Uterus (tissue), 4 donors: ENCODE results near the gene TCAP. TPM values are rescaled to one million over a fixed set of nuclear protein-coding genes. Genes with fewer than 3 reads are reported as not detected.
A peak's percentile ranks its signal among the peaks of the same experiment; 100 is the strongest.

Experiments
- DNase-seq, 2 donors: peaks; one replicate each; pipeline ENCODE4 v3.0.0-alpha.2; 2019 to 2020
- H3K27ac ChIP-seq, 2 donors: fragments of 200-600 bp; sonication (generic); 1 replicate in 1 of 2; 2 replicates in 1 of 2; pipeline ENCODE4 v1.5.1; 2016 to 2018
- H3K27me3 ChIP-seq, 2 donors: fragments of 200-600 bp; sonication (generic); one replicate each; pipeline ENCODE4 v1.5.1; 2018 to 2019; ENCODE audit warnings: control low read depth in 1 of 2
- H3K36me3 ChIP-seq, 2 donors: fragments of 200-600 bp; sonication (generic); one replicate each; pipeline ENCODE4 v1.5.1; 2019; ENCODE audit warnings: control low read depth in 1 of 2
- H3K4me1 ChIP-seq, 2 donors: fragments of 200-600 bp; sonication (generic); one replicate each; pipeline ENCODE4 v1.5.1; 2018 to 2019; ENCODE audit warnings: control low read depth in 1 of 2
- H3K4me3 ChIP-seq, 2 donors: fragments of 200-600 bp; sonication (generic); 1 replicate in 1 of 2; 2 replicates in 1 of 2; pipeline ENCODE4 v1.5.1; 2018 to 2019; ENCODE audit warnings: mild to moderate bottlenecking in 1 of 2
- H3K9me3 ChIP-seq, 2 donors: fragments of 200-600 bp; sonication (generic); one replicate each; pipeline ENCODE4 v1.5.1; 2019; ENCODE audit warnings: control low read depth in 1 of 2
- POLR2A ChIP-seq, 2 donors: fragments of 450-650 bp; IDR thresholded peaks; one replicate each; pipeline ENCODE4 v1.6.1; 2016; ENCODE audit warnings: antibody characterized with exemption in 2 of 2, mild to moderate bottlenecking in 1 of 2, moderate library complexity in 1 of 2
- intact Hi-C: fragments of 100-400 bp; cut with DNase I; formaldehyde crosslinking; loops from one replicate; pipeline ENCODE4 v1.15.1; 2023; ENCODE audit warnings: low total_unique reads
- total RNA-seq, 4 donors: library from RNA; depleted of rRNA in 3 of 4; stranded (reverse); fragments of >200 nt in 3 of 4; gene quantifications; one replicate each; pipeline versions ENCODE4 v1.1.0 to v1.2.4, GENCODE V29; 2014 to 2023
- TF ChIP-seq, protein P1 (sequence below), 4 experiments: fragments of 200-600 bp in 2 of 4; fragments of 450-650 bp in 2 of 4; sonication (generic) in 2 of 4; IDR thresholded peaks; one replicate each; pipeline ENCODE4 v1.5.1; 2016 to 2019; ENCODE audit warnings: antibody characterized with exemption in 4 of 4, mild to moderate bottlenecking in 2 of 4, moderate library complexity in 1 of 4
- donor health status: DM: yes; HTN: yes; CAD: no.

Gene TCAP
- total RNA-seq, 4 donors from 2014 or later: 0.28 to 2.2 TPM; not detected in 2

DNA sequence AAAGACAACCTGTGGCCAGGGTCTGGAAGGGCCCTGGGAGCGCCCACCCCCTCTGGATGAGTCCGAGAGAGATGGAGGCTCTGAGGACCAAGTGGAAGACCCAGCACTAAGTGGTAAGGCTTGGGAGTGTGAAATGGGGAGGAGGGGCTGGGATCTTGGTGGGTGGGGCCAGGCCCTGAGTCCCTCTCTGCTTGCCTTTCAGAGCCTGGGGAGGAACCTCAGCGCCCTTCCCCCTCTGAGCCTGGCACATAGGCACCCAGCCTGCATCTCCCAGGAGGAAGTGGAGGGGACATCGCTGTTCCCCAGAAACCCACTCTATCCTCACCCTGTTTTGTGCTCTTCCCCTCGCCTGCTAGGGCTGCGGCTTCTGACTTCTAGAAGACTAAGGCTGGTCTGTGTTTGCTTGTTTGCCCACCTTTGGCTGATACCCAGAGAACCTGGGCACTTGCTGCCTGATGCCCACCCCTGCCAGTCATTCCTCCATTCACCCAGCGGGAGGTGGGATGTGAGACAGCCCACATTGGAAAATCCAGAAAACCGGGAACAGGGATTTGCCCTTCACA is 29.5 kb upstream of the TCAP start:
- intact Hi-C loops: loop anchor here (10.0 kb wide), 1 partner anchor 49 kb away; the partner anchor contains the start of gene PGAP3
- Histone ChIP-seq H3K27ac (peak overlapping the region in 1 of 2 donors; percentile 93), H3K9me3 (no peaks in the 10 kb centered on the region), H3K36me3 (no peaks in the 10 kb centered on the region), H3K4me3 (no peak overlapping the region), H3K4me1 (peaks cover 7 to 19% of the 10 kb centered on the region in 2 donors), H3K27me3 (no peaks in the 10 kb centered on the region)
- no peak for TF ChIP-seq POLR2A (IDR thresholded peaks at IDR 0.05)
- DNase-seq: no peak

DNA sequence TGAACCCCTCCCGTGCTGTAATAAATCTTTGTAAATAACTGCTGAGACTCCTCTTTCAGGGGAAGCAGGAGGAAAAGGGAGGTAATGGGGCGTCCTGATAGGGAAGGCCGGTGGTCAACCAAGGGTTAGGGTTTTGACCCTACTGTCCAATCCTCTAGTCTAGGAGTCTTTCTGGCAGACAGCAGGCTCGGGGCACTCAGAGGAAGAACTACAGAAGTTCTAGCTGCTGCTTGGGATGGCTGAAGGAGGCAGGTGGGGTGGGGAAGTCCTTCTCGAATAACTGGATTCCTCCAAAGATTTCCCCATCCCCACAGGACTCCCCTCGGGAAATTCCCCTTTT is 28.6 kb upstream of the TCAP start:
- Histone ChIP-seq H3K36me3 (no peaks in the 10 kb centered on the region), H3K27me3 (no peaks in the 10 kb centered on the region), H3K27ac (peak overlapping the region; percentile 89 to 93), H3K9me3 (no peaks in the 10 kb centered on the region), H3K4me1 (peaks cover 7 to 19% of the 10 kb centered on the region in 2 donors), H3K4me3 (peak overlapping the region; percentile 59 to 88)
- DNase-seq: no peak
- intact Hi-C loops: loop anchor here (10.0 kb wide), 1 partner anchor 48 kb away; the partner anchor contains the start of gene PGAP3
- TF ChIP-seq, protein P1, sequence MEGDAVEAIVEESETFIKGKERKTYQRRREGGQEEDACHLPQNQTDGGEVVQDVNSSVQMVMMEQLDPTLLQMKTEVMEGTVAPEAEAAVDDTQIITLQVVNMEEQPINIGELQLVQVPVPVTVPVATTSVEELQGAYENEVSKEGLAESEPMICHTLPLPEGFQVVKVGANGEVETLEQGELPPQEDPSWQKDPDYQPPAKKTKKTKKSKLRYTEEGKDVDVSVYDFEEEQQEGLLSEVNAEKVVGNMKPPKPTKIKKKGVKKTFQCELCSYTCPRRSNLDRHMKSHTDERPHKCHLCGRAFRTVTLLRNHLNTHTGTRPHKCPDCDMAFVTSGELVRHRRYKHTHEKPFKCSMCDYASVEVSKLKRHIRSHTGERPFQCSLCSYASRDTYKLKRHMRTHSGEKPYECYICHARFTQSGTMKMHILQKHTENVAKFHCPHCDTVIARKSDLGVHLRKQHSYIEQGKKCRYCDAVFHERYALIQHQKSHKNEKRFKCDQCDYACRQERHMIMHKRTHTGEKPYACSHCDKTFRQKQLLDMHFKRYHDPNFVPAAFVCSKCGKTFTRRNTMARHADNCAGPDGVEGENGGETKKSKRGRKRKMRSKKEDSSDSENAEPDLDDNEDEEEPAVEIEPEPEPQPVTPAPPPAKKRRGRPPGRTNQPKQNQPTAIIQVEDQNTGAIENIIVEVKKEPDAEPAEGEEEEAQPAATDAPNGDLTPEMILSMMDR (IDR thresholded peaks at IDR 0.05): no peak
- no peak for TF ChIP-seq POLR2A (IDR thresholded peaks at IDR 0.05)

DNA sequence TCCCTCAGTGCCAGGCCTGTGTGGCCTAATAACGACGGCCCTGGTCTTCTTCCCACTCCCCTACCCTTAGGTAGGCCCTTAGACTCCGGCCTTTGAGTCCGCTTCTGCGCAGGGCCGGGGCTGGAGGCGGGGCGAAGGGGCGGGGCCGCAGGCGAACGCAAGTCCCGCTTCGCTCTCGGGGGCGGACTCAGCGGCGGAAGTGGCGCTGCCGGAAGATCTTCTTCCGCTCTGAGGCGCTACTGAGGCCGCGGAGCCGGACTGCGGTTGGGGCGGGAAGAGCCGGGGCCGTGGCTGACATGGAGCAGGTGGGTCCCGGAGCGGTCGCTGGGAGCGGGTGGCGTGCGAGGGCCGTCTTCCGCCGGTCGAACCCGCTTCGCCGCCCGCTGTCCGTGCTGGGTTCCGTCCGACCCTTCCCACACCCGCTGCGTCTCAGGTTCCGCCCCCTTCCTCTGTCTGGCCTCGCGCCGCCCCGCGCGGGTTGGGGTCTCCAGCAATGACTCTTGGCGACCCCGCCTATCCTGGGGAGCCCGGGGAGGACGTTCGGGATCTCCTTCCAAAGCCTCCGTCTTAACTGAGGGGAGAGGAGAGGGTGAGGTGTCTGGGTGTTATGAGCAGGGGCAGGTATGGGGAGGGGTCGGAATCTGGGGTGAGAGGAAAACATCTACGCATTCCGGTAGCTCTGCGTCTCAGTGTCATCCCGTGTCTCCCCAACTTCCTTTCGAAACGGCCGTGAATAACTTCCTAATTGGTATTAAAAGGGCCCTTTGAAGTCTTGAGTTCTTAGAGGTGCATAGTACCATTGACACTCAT is 28.0 kb upstream of the TCAP start, which contains the start of gene STARD3:
STARD3 (plus strand) TSS at position 218 of the 810 bp plus-strand sequence. CDS start 16,388 bp downstream, outside the sequence.
- DNase-seq: peak; percentile 90 to 91
- peak; percentile 39 to 64 for TF ChIP-seq POLR2A (IDR thresholded peaks at IDR 0.05)
- TF ChIP-seq, protein P1 (IDR thresholded peaks at IDR 0.05): peak in 3 of 4 experiments; percentile 9 to 38 (median 25)
- Histone ChIP-seq H3K4me3 (peak within 1 kb of the TSS; percentile 59 to 88), H3K27ac (peak within 1 kb of the TSS; percentile 89 to 93), H3K4me1 (peaks cover 7 to 19% of the 10 kb centered on the region in 2 donors), H3K27me3 (no peaks in the 10 kb centered on the region), H3K9me3 (no peaks in the 10 kb centered on the region), H3K36me3 (no peaks in the 10 kb centered on the region)
- intact Hi-C loops: loop anchor here (10.0 kb wide), 1 partner anchor 48 kb away; the partner anchor contains the start of gene PGAP3

DNA sequence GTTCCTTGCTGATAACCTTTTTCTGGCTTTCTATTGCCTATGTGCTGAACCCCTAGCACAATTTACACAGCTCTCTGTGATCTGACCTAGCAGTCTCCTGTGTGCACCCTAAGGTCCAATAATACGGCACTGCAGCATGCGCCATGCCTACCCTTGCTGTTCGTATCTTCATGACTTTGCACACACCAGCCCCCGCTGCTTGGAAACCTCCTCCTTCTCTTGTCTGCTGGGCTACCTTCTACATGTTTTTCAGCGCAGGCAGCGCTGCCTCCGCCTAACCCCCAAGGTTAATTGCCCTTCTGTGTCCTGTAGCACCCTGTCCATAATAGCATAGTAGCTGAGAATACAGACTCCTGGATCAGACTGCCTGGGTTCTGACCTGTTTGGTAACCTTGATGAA is 26.8 kb upstream of the TCAP start:
- intact Hi-C loops: loop anchor here (10.0 kb wide), 1 partner anchor 46 kb away; the partner anchor contains the start of gene PGAP3
- peaks cover 7 to 19% of the 10 kb centered on the region in 2 donors for H3K4me1 ChIP-seq
- no peaks in the 10 kb centered on the region for H3K9me3 ChIP-seq
- H3K36me3 ChIP-seq: no peaks in the 10 kb centered on the region
- DNase-seq: no peak
- H3K27me3 ChIP-seq: no peaks in the 10 kb centered on the region
- H3K4me3 ChIP-seq: peak overlapping the region in 1 of 2 donors; percentile 59
- no peak for TF ChIP-seq POLR2A (IDR thresholded peaks at IDR 0.05)
- TF ChIP-seq, protein P1 (IDR thresholded peaks at IDR 0.05): no peak
- H3K27ac ChIP-seq: no peak overlapping the region

DNA sequence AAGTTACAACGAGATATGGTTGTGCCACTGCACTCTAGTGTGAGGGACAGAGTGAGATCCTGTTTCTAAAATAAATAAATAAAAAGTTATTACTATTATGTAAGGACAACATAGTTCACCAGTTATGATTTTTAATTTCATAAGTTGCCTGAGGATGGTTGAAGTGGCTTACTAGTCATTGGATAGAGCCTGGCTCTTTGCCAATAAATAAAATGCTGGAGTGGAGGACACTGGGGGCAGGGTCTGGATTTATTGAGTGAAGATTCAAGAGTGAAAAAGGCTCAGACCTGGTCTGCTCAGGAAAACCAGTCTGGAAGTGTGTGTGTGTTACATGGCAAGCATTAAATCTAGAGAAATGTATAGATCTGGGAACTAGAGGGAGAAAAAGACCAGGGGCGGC is 26.1 kb upstream of the TCAP start:
- intact Hi-C loops: loop anchor here (10.0 kb wide), 1 partner anchor 46 kb away; the partner anchor contains the start of gene PGAP3
- Histone ChIP-seq H3K4me3 (no peak overlapping the region), H3K36me3 (no peaks in the 10 kb centered on the region), H3K9me3 (no peaks in the 10 kb centered on the region), H3K4me1 (peaks cover 7 to 19% of the 10 kb centered on the region in 2 donors), H3K27ac (no peak overlapping the region), H3K27me3 (no peaks in the 10 kb centered on the region)
- DNase-seq: no peak
- TF ChIP-seq POLR2A (IDR thresholded peaks at IDR 0.05): no peak
- TF ChIP-seq, protein P1 (IDR thresholded peaks at IDR 0.05): no peak
